ENCODE results near the gene PTPRE.
A peak's percentile ranks its signal among the peaks of the same experiment; 100 is the strongest.

Gene PTPRE

DNA sequence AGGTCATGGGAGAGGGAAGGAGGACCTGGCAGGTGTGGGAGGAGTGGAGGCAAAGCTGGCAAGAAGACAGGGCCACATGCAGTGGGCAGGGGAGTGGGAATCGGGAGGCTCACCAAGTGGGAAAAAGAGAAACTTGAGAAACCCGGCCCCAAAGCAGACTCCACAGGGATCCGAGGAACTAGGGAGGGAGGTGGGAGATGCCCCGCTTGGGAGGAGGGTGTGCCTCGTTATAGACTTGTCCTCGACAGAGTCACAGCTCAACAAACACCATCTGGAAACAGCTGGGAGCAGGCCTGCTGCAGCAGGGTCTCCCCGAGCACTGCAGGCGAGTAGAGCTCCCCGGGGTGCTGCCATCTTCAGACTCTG, 164.5 kb downstream of the PTPRE start:
- no peaks in the 10 kb centered on the region for H3K9me3 Mint-ChIP-seq
- DNase-seq: no peak
- peaks cover 6% of the 10 kb centered on the region for H3K36me3 Mint-ChIP-seq (ENCODE audit: low read depth)
- H3K27ac Mint-ChIP-seq: peak overlapping the region; percentile 84
- H3K4me1 Mint-ChIP-seq: peaks cover 22% of the 10 kb centered on the region
- TF ChIP-seq, protein P1, sequence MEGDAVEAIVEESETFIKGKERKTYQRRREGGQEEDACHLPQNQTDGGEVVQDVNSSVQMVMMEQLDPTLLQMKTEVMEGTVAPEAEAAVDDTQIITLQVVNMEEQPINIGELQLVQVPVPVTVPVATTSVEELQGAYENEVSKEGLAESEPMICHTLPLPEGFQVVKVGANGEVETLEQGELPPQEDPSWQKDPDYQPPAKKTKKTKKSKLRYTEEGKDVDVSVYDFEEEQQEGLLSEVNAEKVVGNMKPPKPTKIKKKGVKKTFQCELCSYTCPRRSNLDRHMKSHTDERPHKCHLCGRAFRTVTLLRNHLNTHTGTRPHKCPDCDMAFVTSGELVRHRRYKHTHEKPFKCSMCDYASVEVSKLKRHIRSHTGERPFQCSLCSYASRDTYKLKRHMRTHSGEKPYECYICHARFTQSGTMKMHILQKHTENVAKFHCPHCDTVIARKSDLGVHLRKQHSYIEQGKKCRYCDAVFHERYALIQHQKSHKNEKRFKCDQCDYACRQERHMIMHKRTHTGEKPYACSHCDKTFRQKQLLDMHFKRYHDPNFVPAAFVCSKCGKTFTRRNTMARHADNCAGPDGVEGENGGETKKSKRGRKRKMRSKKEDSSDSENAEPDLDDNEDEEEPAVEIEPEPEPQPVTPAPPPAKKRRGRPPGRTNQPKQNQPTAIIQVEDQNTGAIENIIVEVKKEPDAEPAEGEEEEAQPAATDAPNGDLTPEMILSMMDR (IDR thresholded peaks at IDR 0.05): no peak
- peak overlapping the region; percentile 43 for H3K4me3 Mint-ChIP-seq
- H3K27me3 Mint-ChIP-seq (ENCODE audit: low read depth, poor library complexity): peaks cover 18% of the 10 kb centered on the region

DNA sequence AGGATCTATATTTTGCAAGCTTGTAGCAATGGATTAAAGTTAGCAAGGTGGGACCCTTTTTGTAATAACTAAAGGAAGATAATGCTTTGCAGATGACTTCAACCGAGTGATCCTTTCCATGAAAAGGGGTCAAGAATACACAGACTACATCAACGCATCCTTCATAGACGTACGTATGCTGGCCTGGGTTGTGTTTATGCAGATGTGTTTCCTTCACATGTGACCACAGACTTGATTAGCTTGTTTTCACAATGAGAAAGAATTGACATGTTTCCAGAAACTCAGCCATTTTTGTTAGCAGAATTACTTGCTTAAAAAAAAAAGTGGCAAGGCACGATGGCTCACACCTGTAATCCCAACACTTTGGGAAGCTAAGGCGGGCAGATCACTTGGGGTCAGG, 165.1 kb downstream of the PTPRE start:
- H3K36me3 Mint-ChIP-seq (ENCODE audit: low read depth): peaks cover 4% of the 10 kb centered on the region
- no peak overlapping the region for H3K27ac Mint-ChIP-seq
- H3K4me3 Mint-ChIP-seq: no peak overlapping the region
- peaks cover 22% of the 10 kb centered on the region for H3K4me1 Mint-ChIP-seq
- H3K27me3 Mint-ChIP-seq (ENCODE audit: low read depth, poor library complexity): peaks cover 17% of the 10 kb centered on the region
- no peak for DNase-seq
- TF ChIP-seq, protein P1 (IDR thresholded peaks at IDR 0.05): no peak
- H3K9me3 Mint-ChIP-seq: no peaks in the 10 kb centered on the region

DNA sequence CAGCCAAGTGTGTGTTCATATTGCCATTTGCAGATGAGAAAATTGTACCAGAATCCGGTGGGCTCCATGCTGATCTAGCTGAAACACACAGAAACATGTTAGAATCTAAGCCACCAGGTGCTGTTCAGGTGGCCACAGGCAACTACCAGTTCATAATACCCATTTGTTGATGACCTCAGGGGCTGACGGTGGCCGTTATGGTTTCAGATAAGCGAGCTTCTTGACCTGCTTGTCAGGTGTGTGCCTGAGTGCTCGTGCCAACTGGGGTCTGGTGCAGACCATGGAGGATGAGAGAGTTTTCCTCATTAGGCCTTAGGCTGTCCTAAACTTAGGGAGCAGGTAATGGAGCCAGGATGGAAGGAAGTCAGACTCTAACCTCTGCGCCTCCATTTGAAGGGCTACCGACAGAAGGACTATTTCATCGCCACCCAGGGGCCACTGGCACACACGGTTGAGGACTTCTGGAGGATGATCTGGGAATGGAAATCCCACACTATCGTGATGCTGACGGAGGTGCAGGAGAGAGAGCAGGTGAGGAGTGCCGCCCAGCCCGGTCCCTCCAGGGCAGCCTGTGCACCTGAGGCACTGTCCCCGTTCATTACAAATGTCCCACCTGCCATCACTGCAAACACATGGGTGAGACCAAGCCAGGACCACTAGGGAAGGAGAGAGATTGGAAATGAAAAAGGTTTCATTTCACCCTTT, 166.2 kb downstream of the PTPRE start:
- H3K4me3 Mint-ChIP-seq: no peak overlapping the region
- no peak overlapping the region for H3K27ac Mint-ChIP-seq
- no peak for DNase-seq
- H3K27me3 Mint-ChIP-seq (ENCODE audit: low read depth, poor library complexity): peaks cover 20% of the 10 kb centered on the region
- peaks cover 22% of the 10 kb centered on the region for H3K4me1 Mint-ChIP-seq
- TF ChIP-seq, protein P1 (IDR thresholded peaks at IDR 0.05): no peak
- H3K36me3 Mint-ChIP-seq (ENCODE audit: low read depth): no peaks in the 10 kb centered on the region
- H3K9me3 Mint-ChIP-seq: no peaks in the 10 kb centered on the region

DNA sequence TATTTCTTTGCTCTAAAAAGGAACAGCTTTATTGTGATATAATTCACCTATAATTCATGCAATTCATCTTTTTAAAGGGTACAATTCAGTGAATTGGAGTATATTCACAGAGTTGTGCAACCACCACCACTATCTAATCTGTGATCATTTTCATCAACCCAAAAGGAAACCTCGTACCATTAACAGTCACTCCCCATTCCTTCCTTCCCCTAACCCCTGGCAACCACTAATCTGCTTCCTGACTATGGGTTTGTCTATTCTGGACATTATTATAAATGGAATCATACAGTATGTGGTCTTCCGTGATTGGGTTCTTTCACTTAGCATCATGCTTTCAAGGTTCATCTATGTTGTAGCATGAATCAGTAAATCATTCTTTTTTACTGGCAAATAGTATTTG, 167.0 kb downstream of the PTPRE start:
- Mint-ChIP-seq H3K27me3 (ENCODE audit: low read depth, poor library complexity) (peaks cover 20% of the 10 kb centered on the region), H3K36me3 (ENCODE audit: low read depth) (no peaks in the 10 kb centered on the region), H3K27ac (no peak overlapping the region), H3K9me3 (no peaks in the 10 kb centered on the region), H3K4me3 (no peak overlapping the region), H3K4me1 (peaks cover 22% of the 10 kb centered on the region)
- no peak for DNase-seq
- TF ChIP-seq, protein P1 (IDR thresholded peaks at IDR 0.05): no peak

DNA sequence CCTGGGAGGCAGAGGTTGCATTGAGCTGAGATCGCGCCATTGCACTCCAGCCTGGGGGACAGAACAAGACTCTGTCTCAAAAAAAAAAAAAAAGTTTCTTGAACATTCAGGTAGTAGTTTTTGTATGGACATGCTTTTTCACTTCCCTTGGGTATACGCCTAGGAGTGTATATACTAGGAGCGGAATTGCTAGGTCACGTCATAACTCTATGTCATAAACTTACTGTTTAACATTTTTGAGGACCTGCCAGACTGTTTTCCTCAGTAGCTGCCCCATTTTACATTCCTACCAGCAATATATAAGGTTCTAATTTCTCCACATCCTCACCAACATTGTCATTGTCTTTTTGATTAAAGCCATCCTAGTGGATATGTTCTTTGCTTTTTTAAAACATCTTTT, 167.7 kb downstream of the PTPRE start:
- peaks cover 20% of the 10 kb centered on the region for H3K4me1 Mint-ChIP-seq
- H3K36me3 Mint-ChIP-seq (ENCODE audit: low read depth): no peaks in the 10 kb centered on the region
- peaks cover 20% of the 10 kb centered on the region for H3K27me3 Mint-ChIP-seq (ENCODE audit: low read depth, poor library complexity)
- DNase-seq: no peak
- no peak overlapping the region for H3K4me3 Mint-ChIP-seq
- no peaks in the 10 kb centered on the region for H3K9me3 Mint-ChIP-seq
- no peak overlapping the region for H3K27ac Mint-ChIP-seq
- TF ChIP-seq, protein P1 (IDR thresholded peaks at IDR 0.05): no peak
